GM19240 (cell line): ENCODE results near the gene PRR20G.

ENCODE experiments used
- DNase-seq: peaks from one replicate; pipeline ENCODE4 v3.0.0; 2011; ENCODE audit warnings: low spot score; ENCODE audit not compliant: insufficient read length

Gene PRR20G

GRCh38 chr3:127263586-127264231 is 24.1 kb downstream of the PRR20G start:
- no peak for DNase-seq

- DNase-seq = no peak
Observed at GRCh38 chr3:127263037-127263436, 24.8 kb downstream of the PRR20G start.

GRCh38 chr3:127262533-127262932 is 25.3 kb downstream of the PRR20G start:
- no peak for DNase-seq

- DNase-seq = no peak
Observed at GRCh38 chr3:127261925-127262324, 25.9 kb downstream of the PRR20G start.

- no peak for DNase-seq
Observed at GRCh38 chr3:127260826-127261555, 26.9 kb downstream of the PRR20G start.

GRCh38 chr3:127260416-127260815 is 27.4 kb downstream of the PRR20G start:
- DNase-seq = no peak

GRCh38 chr3:127259882-127260281 is 28.0 kb downstream of the PRR20G start:
- DNase-seq = no peak

GRCh38 chr3:127258733-127259132 is 29.1 kb downstream of the PRR20G start:
- DNase-seq = no peak

GRCh38 chr3:127257351-127257750 is 30.5 kb downstream of the PRR20G start:
- no peak for DNase-seq

- no peak for DNase-seq
Observed at GRCh38 chr3:127256733-127257271, 31.0 kb downstream of the PRR20G start.

- DNase-seq = no peak
Observed at GRCh38 chr3:127256138-127256537, 31.7 kb downstream of the PRR20G start.

- DNase-seq = no peak
Observed at GRCh38 chr3:127255516-127255915, 32.3 kb downstream of the PRR20G start.

- DNase-seq = no peak
Observed at GRCh38 chr3:127254730-127255129, 33.1 kb downstream of the PRR20G start.

GRCh38 chr3:127254033-127254644 is 33.7 kb downstream of the PRR20G start:
- DNase-seq = no peak

GRCh38 chr3:127253491-127253890 is 34.4 kb downstream of the PRR20G start:
- DNase-seq = no peak

- no peak for DNase-seq
Observed at GRCh38 chr3:127252446-127252845, 35.4 kb downstream of the PRR20G start.

- no peak for DNase-seq
Observed at GRCh38 chr3:127250032-127250431, 37.8 kb downstream of the PRR20G start.

- DNase-seq = no peak
Observed at GRCh38 chr3:127247292-127247691, 40.6 kb downstream of the PRR20G start.

GRCh38 chr3:127238602-127239001 is 49.2 kb downstream of the PRR20G start:
- no peak for DNase-seq

- no peak for DNase-seq
Observed at GRCh38 chr3:127237835-127238234, 50.0 kb downstream of the PRR20G start.

- no peak for DNase-seq
Observed at GRCh38 chr3:127235706-127236105, 52.1 kb downstream of the PRR20G start.

- DNase-seq = no peak
Observed at GRCh38 chr3:127234778-127235177, 53.1 kb downstream of the PRR20G start.
